H9 (cell line): ENCODE measurements around the gene SLAIN1. TPM values are rescaled to one million over a fixed set of nuclear protein-coding genes. Genes with fewer than 3 reads are reported as not detected.

Experiments used
- DNase-seq: peaks from one replicate; pipeline ENCODE4 v3.0.0-alpha.2; 2017
- H2AFZ ChIP-seq: one replicate; pipeline ENCODE4 v1.6.1; 2013; ENCODE audit warnings: mild to moderate bottlenecking, low read length, control low read depth, moderate library complexity
- H2AK5ac ChIP-seq: 2 replicates; pipeline ENCODE4 v1.6.1; 2013; ENCODE audit warnings: low read length, control low read depth, mixed read lengths; ENCODE audit not compliant: insufficient read length
- H2BK120ac ChIP-seq: one replicate; pipeline ENCODE4 v1.6.1; 2013; ENCODE audit warnings: low read depth, mild to moderate bottlenecking, low read length, control low read depth, inconsistent platforms; ENCODE audit not compliant: poor library complexity, severe bottlenecking
- H2BK12ac ChIP-seq: 2 replicates; pipeline ENCODE4 v1.6.1; 2013; ENCODE audit warnings: low read length, control low read depth, mixed read lengths, low read depth; ENCODE audit not compliant: insufficient read length
- H2BK15ac ChIP-seq: 2 replicates; pipeline ENCODE4 v1.6.1; 2013; ENCODE audit warnings: low read depth, low read length, control low read depth
- H2BK20ac ChIP-seq: one replicate; pipeline ENCODE4 v1.6.1; 2013; ENCODE audit warnings: low read depth, mild to moderate bottlenecking, low read length, control low read depth, inconsistent platforms; ENCODE audit not compliant: poor library complexity, severe bottlenecking
- H2BK5ac ChIP-seq: 2 replicates; pipeline ENCODE4 v1.6.1; 2013; ENCODE audit warnings: low read length, control low read depth, mixed read lengths; ENCODE audit not compliant: insufficient read length
- H3K14ac ChIP-seq: 2 replicates; pipeline ENCODE4 v1.6.1; 2013; ENCODE audit warnings: low read length, control low read depth; ENCODE audit not compliant: insufficient read depth
- H3K18ac ChIP-seq: 2 replicates; pipeline ENCODE4 v1.6.1; 2013; ENCODE audit warnings: low read depth, mild to moderate bottlenecking, mixed read lengths, low read length, control low read depth; ENCODE audit not compliant: insufficient read length
- H3K23ac ChIP-seq: 2 replicates; pipeline ENCODE4 v1.6.1; 2013; ENCODE audit warnings: low read length, control low read depth, mixed read lengths, low read depth; ENCODE audit not compliant: insufficient read length
- H3K23me2 ChIP-seq: 2 replicates; pipeline ENCODE4 v1.6.1; 2013; ENCODE audit warnings: low read depth, mild to moderate bottlenecking, mixed read lengths, low read length, control low read depth; ENCODE audit not compliant: insufficient read length, poor library complexity, severe bottlenecking
- H3K27ac ChIP-seq: 2 replicates; pipeline ENCODE4 v1.5.1; 2013; ENCODE audit warnings: low read length, control low read depth, mixed read lengths, low read depth; ENCODE audit not compliant: insufficient read length
- H3K27me3 ChIP-seq: 2 replicates; pipeline ENCODE4 v1.6.1; 2013; ENCODE audit warnings: low read length, control low read depth, inconsistent platforms; ENCODE audit not compliant: insufficient read depth
- H3K4ac ChIP-seq: 2 replicates; pipeline ENCODE4 v1.6.1; 2013; ENCODE audit warnings: low read depth, mild to moderate bottlenecking, control low read depth, inconsistent platforms, low read length, moderate library complexity
- H3K4me1 ChIP-seq: 2 replicates; pipeline ENCODE4 v1.6.1; 2013; ENCODE audit warnings: low read length, control low read depth, inconsistent platforms; ENCODE audit not compliant: insufficient read depth
- H3K4me2 ChIP-seq: 2 replicates; pipeline ENCODE4 v1.6.1; 2013; ENCODE audit warnings: low read length, control low read depth, mixed read lengths; ENCODE audit not compliant: insufficient read length, insufficient read depth
- H3K56ac ChIP-seq: 2 replicates; pipeline ENCODE4 v1.6.1; 2013; ENCODE audit warnings: low read depth, mild to moderate bottlenecking, mixed read lengths, low read length, control low read depth; ENCODE audit not compliant: insufficient read length
- H3K79me1 ChIP-seq: 2 replicates; pipeline ENCODE4 v1.6.1; 2013; ENCODE audit warnings: low read depth, mild to moderate bottlenecking, moderate library complexity, low read length, control low read depth, inconsistent platforms; ENCODE audit not compliant: insufficient read depth, poor library complexity, severe bottlenecking
- H3K79me2 ChIP-seq: 2 replicates; pipeline ENCODE4 v1.6.1; 2013; ENCODE audit warnings: low read length, control low read depth, inconsistent platforms; ENCODE audit not compliant: insufficient read depth
- H3K9ac ChIP-seq: 2 replicates; pipeline ENCODE4 v1.6.1; 2013; ENCODE audit warnings: low read length, control low read depth, mixed read lengths; ENCODE audit not compliant: insufficient read length; ENCODE audit errors: extremely low read depth
- H3K9me3 ChIP-seq: one replicate; pipeline ENCODE4 v1.6.1; 2013; ENCODE audit warnings: low read depth, low read length, inconsistent platforms; ENCODE audit not compliant: control insufficient read depth
- H3T11ph ChIP-seq: one replicate; pipeline ENCODE4 v1.6.1; 2013; ENCODE audit warnings: mild to moderate bottlenecking, low read length, control low read depth, inconsistent platforms
- H4K20me1 ChIP-seq: one replicate; pipeline ENCODE4 v1.6.1; 2013; ENCODE audit not compliant: control insufficient read depth, insufficient read length, insufficient read depth
- H4K5ac ChIP-seq: 2 replicates; pipeline ENCODE4 v1.6.1; 2013; ENCODE audit warnings: low read depth, mild to moderate bottlenecking, mixed read lengths, low read length, control low read depth; ENCODE audit not compliant: insufficient read length
- H4K8ac ChIP-seq: replicated peaks from 2 replicates; pipeline ENCODE4 v1.6.1; 2013; ENCODE audit warnings: low read length, control low read depth, mixed read lengths, low read depth; ENCODE audit not compliant: insufficient read length
- H4K91ac ChIP-seq: 2 replicates; pipeline ENCODE4 v1.6.1; 2013; ENCODE audit warnings: low read depth, mild to moderate bottlenecking, moderate library complexity, mixed read lengths, low read length, control low read depth; ENCODE audit not compliant: insufficient read length
- H3K27ac Mint-ChIP-seq, 3 experiments: 2 replicates in 2 of 3; 3 replicates in 1 of 3; pipeline ENCODE4 v1.8.0; 2020 to 2021; ENCODE audit warnings: mixed read lengths in 3 of 3, mild to moderate bottlenecking in 1 of 3, moderate library complexity in 1 of 3
- H3K27me3 Mint-ChIP-seq: 2 replicates; pipeline ENCODE4 v1.8.0; 2021; ENCODE audit warnings: low read depth, mild to moderate bottlenecking, moderate library complexity, mixed read lengths
- H3K36me3 Mint-ChIP-seq, 3 experiments: 2 replicates in 2 of 3; 3 replicates in 1 of 3; pipeline ENCODE4 v1.8.0; 2020 to 2021; ENCODE audit warnings: low read depth in 3 of 3, mixed read lengths in 3 of 3; ENCODE audit not compliant: insufficient read depth in 1 of 3
- H3K4me1 Mint-ChIP-seq, 2 experiments: 2 replicates each; pipeline ENCODE4 v1.8.0; 2020; ENCODE audit warnings: mixed read lengths in 2 of 2
- H3K4me3 Mint-ChIP-seq, 2 experiments: 2 replicates in 1 of 2; 3 replicates in 1 of 2; pipeline ENCODE4 v1.8.0; 2020 to 2021; ENCODE audit warnings: mild to moderate bottlenecking in 2 of 2, mixed read lengths in 2 of 2, moderate library complexity in 1 of 2
- H3K9me3 Mint-ChIP-seq, 2 experiments: 2 replicates in 1 of 2; 3 replicates in 1 of 2; pipeline ENCODE4 v1.8.0; 2020; ENCODE audit warnings: mild to moderate bottlenecking in 2 of 2, mixed read lengths in 2 of 2, moderate library complexity in 1 of 2
- CTCF ChIP-seq: fragments of 200-600 bp; sonication (generic); conservative IDR thresholded peaks from 3 replicates; pipeline ENCODE4 v1.8.0; 2021; ENCODE audit warnings: antibody characterized with exemption, mild to moderate bottlenecking
- WGBS: extraction: QIAGEN DNeasy Blood & Tissue Kit; methylation state at CpG from one replicate; pipeline ENCODE4 v1.1.7; 2013; ENCODE audit warnings: missing lambda C conversion rate, low lambda C conversion rate, mixed read lengths; ENCODE audit not compliant: insufficient read length; ENCODE audit errors: extremely low coverage; 5-methylcytosine and 5-hydroxymethylcytosine counted together
- total RNA-seq: library from RNA; stranded (reverse); gene quantifications from 2 replicates; pipeline ENCODE4 v1.2.1, GENCODE V29; 2021

Gene SLAIN1
- total RNA-seq, 1 experiment from 2014 or later = 23.2 TPM

- Histone ChIP-seq H2AK5ac (no peak overlapping the region), H3K9me3 (no peaks in the 10 kb centered on the region), H2BK15ac (no peak overlapping the region), H3K56ac (no peak overlapping the region), H3K4me1 (no peaks in the 10 kb centered on the region), H3K23me2 (no peaks in the 10 kb centered on the region), H2BK5ac (no peak overlapping the region), H4K8ac (no peak overlapping the region), H3K9ac (no peak overlapping the region), H2BK20ac (no peak overlapping the region), H3K14ac (no peak overlapping the region), H2AFZ (no peak overlapping the region), H3K27ac (no peak overlapping the region), H3K18ac (no peak overlapping the region), H4K91ac (no peak overlapping the region), H3K27me3 (no peaks in the 10 kb centered on the region), H4K20me1 (no peaks in the 10 kb centered on the region), H4K5ac (no peak overlapping the region), H3K23ac (no peak overlapping the region), H2BK120ac (no peak overlapping the region), H3K79me1 (no peaks in the 10 kb centered on the region), H3K4ac (no peak overlapping the region), H3T11ph (no peak overlapping the region), H3K79me2 (no peaks in the 10 kb centered on the region), H2BK12ac (no peak overlapping the region), H3K4me2 (no peak overlapping the region)
- peaks cover 3 to 4% of the 10 kb centered on the region in 2 experiments; a peak in 2 of 5 replicates for H3K9me3 Mint-ChIP-seq
- H3K27me3 Mint-ChIP-seq = no peaks in the 10 kb centered on the region; the same call in 1 of the 2 replicates
- WGBS = no CpG with 5 or more reads among the region's 3 CpGs
- no peak for DNase-seq
- H3K4me3 Mint-ChIP-seq = no peak overlapping the region
- no peak for TF ChIP-seq CTCF
- no peaks in the 10 kb centered on the region for H3K36me3 Mint-ChIP-seq
- H3K4me1 Mint-ChIP-seq = 0 out of 4 replicates have a peak, but pooled peaks cover 0 to 3% of the 10 kb centered on the region in 2 experiments
- no peak overlapping the region for H3K27ac Mint-ChIP-seq
Measured at GRCh38 chr13:77800219-77800618, 102.7 kb downstream of the SLAIN1 start.
